Ovary (tissue), 3 donors: ENCODE measurements around the gene MEIS1.

Experiments used
- CTCF ChIP-seq, 3 donors: fragments of 450-650 bp in 2 of 3; fragments of 200-600 bp in 1 of 3; IDR thresholded peaks; one replicate each; pipeline versions ENCODE4 v1.5.1 to v1.8.0; 2016 to 2022; ENCODE audit warnings: antibody characterized with exemption in 3 of 3, mild to moderate bottlenecking in 1 of 3
- EP300 ChIP-seq: sonication (generic); formaldehyde crosslinking; IDR thresholded peaks from one replicate; pipeline ENCODE4 v1.6.1; 2017; ENCODE audit warnings: antibody characterized with exemption
- donor health status: DM: no; HTN: no; CAD: no.

- TF ChIP-seq CTCF (IDR thresholded peaks at IDR 0.05) (no peak), EP300 (no peak)
Measured at GRCh38 chr2:66489436-66489835, 54.5 kb downstream of the MEIS1 start.
